ENCODE results near the gene SETBP1. TPM values are rescaled to one million over a fixed set of nuclear protein-coding genes. Genes with fewer than 3 reads are reported as not detected.

SETBP1 gene
- total RNA-seq, 2 experiments from 2014 or later = 6.4 to 6.7 TPM

- ChIA-PET POLR2A (interaction anchor here (0.9 to 2.9 kb wide), 12 partner anchors 26 to 133 kb away, joined by 3 to 45 read pairs (median 9); partner anchors contain the start of gene SETBP1), CTCF (interaction anchor here (0.8 to 2.0 kb wide), 11 partner anchors 25 to 626 kb away, joined by 3 to 12 read pairs (median 5); no protein-coding TSS in a partner anchor)
- H3K36me3 Mint-ChIP-seq = no peaks in the 10 kb centered on the region
- peaks cover 3% of the 10 kb centered on the region for H3K27me3 Mint-ChIP-seq
- DNase-seq = peak; percentile 78
- intact Hi-C loops (cut with micrococcal nuclease) = loop anchor here (1.0 kb wide), 7 partner anchors 34 to 134 kb away; no protein-coding TSS in a partner anchor
- peak overlapping the region; percentile 27 for H3K4me3 Mint-ChIP-seq
- H3K4me1 Mint-ChIP-seq (ENCODE audit: low read depth) = peaks cover 26% of the 10 kb centered on the region
- H3K27ac Mint-ChIP-seq = peak overlapping the region; percentile 87
- H3K9me3 Mint-ChIP-seq = no peaks in the 10 kb centered on the region
Observed at GRCh38 chr18:44758861-44759631, 78.4 kb downstream of the SETBP1 start.

GRCh38 chr18:44759925-44760342 lies 79.2 kb downstream of the SETBP1 start:
- no peaks in the 10 kb centered on the region for H3K36me3 Mint-ChIP-seq
- H3K4me1 Mint-ChIP-seq (ENCODE audit: low read depth) = peaks cover 26% of the 10 kb centered on the region
- intact Hi-C loops (cut with micrococcal nuclease) = loop anchor here (1.0 kb wide), 7 partner anchors 35 to 133 kb away; no protein-coding TSS in a partner anchor
- POLR2A ChIA-PET = interaction anchor here (0.9 to 2.9 kb wide), 12 partner anchors 27 to 132 kb away, joined by 3 to 45 read pairs (median 9); partner anchors contain the start of gene SETBP1
- peak overlapping the region; percentile 87 for H3K27ac Mint-ChIP-seq
- DNase-seq = peak; percentile 34
- H3K9me3 Mint-ChIP-seq = no peaks in the 10 kb centered on the region
- CTCF ChIA-PET = interaction anchor here (1.0 to 2.0 kb wide), 11 partner anchors 26 to 625 kb away, joined by 3 to 12 read pairs (median 5); no protein-coding TSS in a partner anchor
- H3K27me3 Mint-ChIP-seq = peaks cover 3% of the 10 kb centered on the region
- H3K4me3 Mint-ChIP-seq = peak overlapping the region; percentile 28

GRCh38 chr18:44761812-44762211 lies 81.1 kb downstream of the SETBP1 start:
- DNase-seq = no peak
- H3K27ac Mint-ChIP-seq = no peak overlapping the region
- H3K27me3 Mint-ChIP-seq = no peaks in the 10 kb centered on the region
- POLR2A ChIA-PET = no interaction called here
- intact Hi-C loops (cut with micrococcal nuclease) = no loop called here
- no peak overlapping the region for H3K4me3 Mint-ChIP-seq
- H3K36me3 Mint-ChIP-seq = no peaks in the 10 kb centered on the region
- no peaks in the 10 kb centered on the region for H3K9me3 Mint-ChIP-seq
- CTCF ChIA-PET = no interaction called here
- peaks cover 26% of the 10 kb centered on the region for H3K4me1 Mint-ChIP-seq (ENCODE audit: low read depth)

- no peak for DNase-seq
- no peak overlapping the region for H3K27ac Mint-ChIP-seq
- CTCF ChIA-PET = no interaction called here
Observed at GRCh38 chr18:44763327-44763726, 82.6 kb downstream of the SETBP1 start.

GRCh38 chr18:44764863-44765262 lies 84.2 kb downstream of the SETBP1 start:
- peaks cover 8% of the 10 kb centered on the region for H3K4me1 Mint-ChIP-seq (ENCODE audit: low read depth)
- H3K4me3 Mint-ChIP-seq = no peak overlapping the region
- intact Hi-C loops (cut with micrococcal nuclease) = no loop called here

More at GRCh38 chr18:44763327-44763726, 82.6 kb downstream of the SETBP1 start:
- peaks cover 23% of the 10 kb centered on the region for H3K4me1 Mint-ChIP-seq (ENCODE audit: low read depth)
- intact Hi-C loops (cut with micrococcal nuclease) = no loop called here
- POLR2A ChIA-PET = no interaction called here
- H3K9me3 Mint-ChIP-seq = no peaks in the 10 kb centered on the region
- H3K27me3 Mint-ChIP-seq = no peaks in the 10 kb centered on the region
- H3K36me3 Mint-ChIP-seq = no peaks in the 10 kb centered on the region
- no peak overlapping the region for H3K4me3 Mint-ChIP-seq

GRCh38 chr18:44765456-44765855 lies 84.8 kb downstream of the SETBP1 start:
- H3K4me3 Mint-ChIP-seq = no peak overlapping the region
- CTCF ChIA-PET = no interaction called here
- H3K27me3 Mint-ChIP-seq = peaks cover 2% of the 10 kb centered on the region
- no peaks in the 10 kb centered on the region for H3K9me3 Mint-ChIP-seq
- no peak for DNase-seq
- H3K36me3 Mint-ChIP-seq = no peaks in the 10 kb centered on the region
- H3K27ac Mint-ChIP-seq = no peak overlapping the region
- POLR2A ChIA-PET = no interaction called here
- peaks cover 2% of the 10 kb centered on the region for H3K4me1 Mint-ChIP-seq (ENCODE audit: low read depth)
- intact Hi-C loops (cut with micrococcal nuclease) = no loop called here

More at GRCh38 chr18:44764863-44765262, 84.2 kb downstream of the SETBP1 start:
- POLR2A ChIA-PET = no interaction called here
- no peaks in the 10 kb centered on the region for H3K9me3 Mint-ChIP-seq
- no peaks in the 10 kb centered on the region for H3K36me3 Mint-ChIP-seq
- no peak overlapping the region for H3K27ac Mint-ChIP-seq
- DNase-seq = no peak
- CTCF ChIA-PET = no interaction called here
- peaks cover 2% of the 10 kb centered on the region for H3K27me3 Mint-ChIP-seq

GRCh38 chr18:44766450-44766849 lies 85.8 kb downstream of the SETBP1 start:
- CTCF ChIA-PET = interaction anchor here (0.6 kb wide), 1 partner anchor 91 kb away, joined by 3 read pairs; no protein-coding TSS in a partner anchor
- H3K27me3 Mint-ChIP-seq = peaks cover 2% of the 10 kb centered on the region
- no peak overlapping the region for H3K4me3 Mint-ChIP-seq
- no peak for DNase-seq
- POLR2A ChIA-PET = no interaction called here
- H3K4me1 Mint-ChIP-seq (ENCODE audit: low read depth) = no peaks in the 10 kb centered on the region
- H3K9me3 Mint-ChIP-seq = no peaks in the 10 kb centered on the region
- no peak overlapping the region for H3K27ac Mint-ChIP-seq
- no peaks in the 10 kb centered on the region for H3K36me3 Mint-ChIP-seq
- intact Hi-C loops (cut with micrococcal nuclease) = no loop called here

- ChIA-PET POLR2A (no interaction called here), CTCF (no interaction called here)
- Mint-ChIP-seq H3K27me3 (peaks cover 2% of the 10 kb centered on the region), H3K4me3 (no peak overlapping the region), H3K9me3 (no peaks in the 10 kb centered on the region), H3K36me3 (no peaks in the 10 kb centered on the region), H3K27ac (no peak overlapping the region), H3K4me1 (ENCODE audit: low read depth) (no peaks in the 10 kb centered on the region)
- no peak for DNase-seq
- intact Hi-C loops (cut with micrococcal nuclease) = no loop called here
Observed at GRCh38 chr18:44767807-44768206, 87.1 kb downstream of the SETBP1 start.

- POLR2A ChIA-PET = no interaction called here
- no peak for DNase-seq
- no peaks in the 10 kb centered on the region for H3K4me1 Mint-ChIP-seq (ENCODE audit: low read depth)
- H3K36me3 Mint-ChIP-seq = no peaks in the 10 kb centered on the region
- no peaks in the 10 kb centered on the region for H3K9me3 Mint-ChIP-seq
- peaks cover 2% of the 10 kb centered on the region for H3K27me3 Mint-ChIP-seq
- H3K4me3 Mint-ChIP-seq = no peak overlapping the region
- CTCF ChIA-PET = no interaction called here
- no peak overlapping the region for H3K27ac Mint-ChIP-seq
- intact Hi-C loops (cut with micrococcal nuclease) = no loop called here
Observed at GRCh38 chr18:44770641-44771040, 90.0 kb downstream of the SETBP1 start.

GRCh38 chr18:44771572-44771955 lies 90.9 kb downstream of the SETBP1 start:
- Mint-ChIP-seq H3K36me3 (no peaks in the 10 kb centered on the region), H3K4me3 (no peak overlapping the region), H3K27me3 (peaks cover 4% of the 10 kb centered on the region), H3K27ac (no peak overlapping the region), H3K4me1 (ENCODE audit: low read depth) (no peaks in the 10 kb centered on the region), H3K9me3 (no peaks in the 10 kb centered on the region)
- intact Hi-C loops (cut with micrococcal nuclease) = no loop called here
- CTCF ChIA-PET = no interaction called here
- POLR2A ChIA-PET = no interaction called here
- DNase-seq = no peak

- intact Hi-C loops (cut with micrococcal nuclease) = no loop called here
- DNase-seq = no peak
- Mint-ChIP-seq H3K27ac (no peak overlapping the region), H3K27me3 (peaks cover 4% of the 10 kb centered on the region), H3K4me1 (ENCODE audit: low read depth) (no peaks in the 10 kb centered on the region), H3K36me3 (no peaks in the 10 kb centered on the region), H3K9me3 (no peaks in the 10 kb centered on the region), H3K4me3 (no peak overlapping the region)
- POLR2A ChIA-PET = no interaction called here
- CTCF ChIA-PET = no interaction called here
Observed at GRCh38 chr18:44771956-44772917, 91.5 kb downstream of the SETBP1 start.

- ChIA-PET CTCF (no interaction called here), POLR2A (no interaction called here)
- Mint-ChIP-seq H3K4me3 (no peak overlapping the region), H3K36me3 (no peaks in the 10 kb centered on the region), H3K4me1 (ENCODE audit: low read depth) (no peaks in the 10 kb centered on the region), H3K9me3 (no peaks in the 10 kb centered on the region), H3K27me3 (peaks cover 3% of the 10 kb centered on the region), H3K27ac (no peak overlapping the region)
- intact Hi-C loops (cut with micrococcal nuclease) = no loop called here
- DNase-seq = no peak
Observed at GRCh38 chr18:44773640-44774155, 93.0 kb downstream of the SETBP1 start.
